Astrocyte (in vitro differentiated cells and primary cell): ENCODE results near the gene TOP3B. TPM values are rescaled to one million over a fixed set of nuclear protein-coding genes. Genes with fewer than 3 reads are reported as not detected.

Experiments used
- DNase-seq: peaks from one replicate; pipeline ENCODE4 v3.0.0-alpha.2; 2010; ENCODE audit warnings: low read depth
- FAIRE-seq: peaks from 2 replicates; lab custom pipeline; 2011; peaks lifted over from hg19 to GRCh38; lab: Jason Lieb, UNC
- H2AFZ ChIP-seq: 2 replicates; pipeline ENCODE4 v1.6.0; 2012; ENCODE audit warnings: low read depth, low read length, inconsistent platforms
- H3K27ac ChIP-seq: 2 replicates; pipeline ENCODE4 v1.5.1; 2011; ENCODE audit warnings: low read depth, low read length, inconsistent platforms
- H3K27me3 ChIP-seq: 2 replicates; pipeline ENCODE4 v1.6.0; 2011; ENCODE audit warnings: low read length, inconsistent platforms; ENCODE audit not compliant: insufficient read depth
- H3K36me3 ChIP-seq: 2 replicates; pipeline ENCODE4 v1.5.1; 2011; ENCODE audit warnings: low read length, inconsistent platforms; ENCODE audit not compliant: insufficient read depth
- H3K4me1 ChIP-seq: 2 replicates; pipeline ENCODE4 v1.5.1; 2011; ENCODE audit warnings: low read length, inconsistent platforms; ENCODE audit not compliant: insufficient read depth
- H3K4me2 ChIP-seq: 2 replicates; pipeline ENCODE4 v1.6.0; 2012; ENCODE audit warnings: low read length, inconsistent platforms
- H3K4me3 ChIP-seq: 2 replicates; pipeline ENCODE4 v1.5.1; 2011; ENCODE audit warnings: low read depth, mild to moderate bottlenecking, low read length, inconsistent platforms; ENCODE audit not compliant: insufficient read depth
- H3K79me2 ChIP-seq: 2 replicates; pipeline ENCODE4 v1.6.0; 2012; ENCODE audit warnings: mild to moderate bottlenecking, low read length, inconsistent platforms; ENCODE audit not compliant: insufficient read depth
- H3K9ac ChIP-seq: 2 replicates; pipeline ENCODE4 v1.6.0; 2012; ENCODE audit warnings: mild to moderate bottlenecking, low read length, inconsistent platforms
- H3K9me3 ChIP-seq: 2 replicates; pipeline ENCODE4 v1.5.1; 2012; ENCODE audit warnings: low read depth, mild to moderate bottlenecking, low read length, inconsistent platforms; ENCODE audit not compliant: insufficient read depth
- H4K20me1 ChIP-seq: 2 replicates; pipeline ENCODE4 v1.6.0; 2012; ENCODE audit warnings: low read length, inconsistent platforms; ENCODE audit not compliant: insufficient read depth
- H3K27ac Mint-ChIP-seq: one replicate; pipeline ENCODE4 v1.8.0; 2021; ENCODE audit warnings: mild to moderate bottlenecking, mixed read lengths; ENCODE audit not compliant: unreplicated experiment
- H3K27me3 Mint-ChIP-seq: one replicate; pipeline ENCODE4 v1.8.0; 2021; ENCODE audit warnings: low read depth, mixed read lengths; ENCODE audit not compliant: unreplicated experiment
- H3K36me3 Mint-ChIP-seq: one replicate; pipeline ENCODE4 v1.8.0; 2021; ENCODE audit warnings: low read depth, mixed read lengths; ENCODE audit not compliant: unreplicated experiment
- H3K4me1 Mint-ChIP-seq: one replicate; pipeline ENCODE4 v1.8.0; 2021; ENCODE audit warnings: low read depth, mixed read lengths; ENCODE audit not compliant: unreplicated experiment
- H3K4me3 Mint-ChIP-seq: one replicate; pipeline ENCODE4 v1.8.0; 2021; ENCODE audit warnings: mild to moderate bottlenecking, moderate library complexity, mixed read lengths; ENCODE audit not compliant: unreplicated experiment
- H3K9me3 Mint-ChIP-seq: one replicate; pipeline ENCODE4 v1.8.0; 2021; ENCODE audit warnings: mild to moderate bottlenecking, mixed read lengths; ENCODE audit not compliant: unreplicated experiment
- EZH2 ChIP-seq: IDR thresholded peaks from 2 replicates; pipeline ENCODE4 v1.6.1; 2012; ENCODE audit warnings: mild to moderate bottlenecking, low read length, inconsistent platforms; ENCODE audit not compliant: insufficient read depth
- total RNA-seq: library from RNA; stranded (reverse); gene quantifications from 2 replicates; pipeline ENCODE4 v1.2.1, GENCODE V29; 2021
- TF ChIP-seq, protein P1 (sequence below): IDR thresholded peaks from 2 replicates; pipeline ENCODE4 v1.5.1; 2011; ENCODE audit warnings: low read depth, mild to moderate bottlenecking, inconsistent platforms, low read length, moderate library complexity; ENCODE audit not compliant: insufficient read depth

TOP3B gene
- total RNA-seq, 1 donor from 2014 or later, result 37.3 TPM

DNA sequence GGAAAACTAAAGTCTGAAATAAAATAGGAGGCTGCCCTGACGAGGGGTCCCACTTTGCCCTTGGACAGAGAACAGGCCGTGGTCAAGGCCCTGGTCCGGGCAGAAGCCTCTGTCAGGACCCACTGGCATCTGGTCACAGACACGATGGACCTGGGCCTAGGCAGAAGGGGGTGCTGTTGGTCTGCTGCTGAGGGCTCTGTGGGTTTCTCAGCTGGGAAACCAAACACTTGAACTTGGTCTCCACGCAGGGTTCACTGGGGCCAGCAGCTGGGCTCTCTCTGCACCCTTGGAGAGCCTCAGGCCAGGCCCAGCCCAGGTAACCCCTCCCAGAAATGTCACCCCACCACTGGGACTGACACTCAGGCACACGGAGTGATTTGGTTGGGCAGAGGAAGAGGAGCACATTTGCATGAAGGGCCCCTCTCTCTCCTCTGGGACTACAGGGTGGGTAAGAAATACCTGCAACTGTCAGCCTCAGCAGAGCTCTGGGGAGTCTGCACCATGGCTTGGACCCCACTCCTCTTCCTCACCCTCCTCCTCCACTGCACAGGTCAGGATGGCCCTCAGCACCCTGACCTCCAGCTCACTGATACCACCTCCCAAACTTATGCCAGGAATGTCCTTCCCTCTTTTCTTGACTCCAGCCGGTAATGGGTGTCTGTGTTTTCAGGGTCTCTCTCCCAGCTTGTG, 48.1 kb upstream of the TOP3B start:
- H3K36me3 ChIP-seq, result no peaks in the 10 kb centered on the region
- no peak overlapping the region for H2AFZ ChIP-seq
- no peak for TF ChIP-seq EZH2
- TF ChIP-seq, protein P1, sequence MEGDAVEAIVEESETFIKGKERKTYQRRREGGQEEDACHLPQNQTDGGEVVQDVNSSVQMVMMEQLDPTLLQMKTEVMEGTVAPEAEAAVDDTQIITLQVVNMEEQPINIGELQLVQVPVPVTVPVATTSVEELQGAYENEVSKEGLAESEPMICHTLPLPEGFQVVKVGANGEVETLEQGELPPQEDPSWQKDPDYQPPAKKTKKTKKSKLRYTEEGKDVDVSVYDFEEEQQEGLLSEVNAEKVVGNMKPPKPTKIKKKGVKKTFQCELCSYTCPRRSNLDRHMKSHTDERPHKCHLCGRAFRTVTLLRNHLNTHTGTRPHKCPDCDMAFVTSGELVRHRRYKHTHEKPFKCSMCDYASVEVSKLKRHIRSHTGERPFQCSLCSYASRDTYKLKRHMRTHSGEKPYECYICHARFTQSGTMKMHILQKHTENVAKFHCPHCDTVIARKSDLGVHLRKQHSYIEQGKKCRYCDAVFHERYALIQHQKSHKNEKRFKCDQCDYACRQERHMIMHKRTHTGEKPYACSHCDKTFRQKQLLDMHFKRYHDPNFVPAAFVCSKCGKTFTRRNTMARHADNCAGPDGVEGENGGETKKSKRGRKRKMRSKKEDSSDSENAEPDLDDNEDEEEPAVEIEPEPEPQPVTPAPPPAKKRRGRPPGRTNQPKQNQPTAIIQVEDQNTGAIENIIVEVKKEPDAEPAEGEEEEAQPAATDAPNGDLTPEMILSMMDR, result no peak
- Mint-ChIP-seq H3K9me3 (no peaks in the 10 kb centered on the region), H3K4me1 (no peaks in the 10 kb centered on the region), H3K27me3 (peaks cover 32% of the 10 kb centered on the region), H3K4me3 (no peak overlapping the region), H3K27ac (no peak overlapping the region), H3K36me3 (no peaks in the 10 kb centered on the region)
- no peak for DNase-seq
- H4K20me1 ChIP-seq, result no peaks in the 10 kb centered on the region
- H3K27ac ChIP-seq, result no peak overlapping the region
- no peak overlapping the region for H3K9ac ChIP-seq
- no peak for FAIRE-seq
- H3K4me2 ChIP-seq, result no peak overlapping the region
- no peaks in the 10 kb centered on the region for H3K4me1 ChIP-seq
- H3K79me2 ChIP-seq, result no peaks in the 10 kb centered on the region
- no peak overlapping the region for H3K4me3 ChIP-seq
- peaks cover 8% of the 10 kb centered on the region for H3K27me3 ChIP-seq
- H3K9me3 ChIP-seq, result no peaks in the 10 kb centered on the region

DNA sequence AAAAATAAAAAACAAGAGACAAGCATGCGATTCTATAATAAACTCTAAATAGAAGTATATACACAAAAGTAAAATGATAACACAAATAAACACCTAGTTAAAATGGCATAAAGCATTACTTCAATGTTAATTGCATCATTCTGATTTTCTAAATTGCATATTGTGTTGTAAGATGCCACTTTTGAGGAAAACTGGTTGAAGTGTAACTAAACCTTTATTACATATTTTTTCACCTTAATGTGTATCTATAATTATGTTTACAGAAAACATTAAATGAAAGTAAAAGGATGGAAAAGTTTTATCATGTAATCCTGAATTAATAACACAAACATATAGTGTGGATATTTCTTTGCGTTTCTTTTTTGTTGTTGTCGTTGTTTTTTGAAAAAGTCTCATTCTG, 45.4 kb upstream of the TOP3B start:
- H3K36me3 Mint-ChIP-seq, result no peaks in the 10 kb centered on the region
- peaks cover 5% of the 10 kb centered on the region for H3K4me1 Mint-ChIP-seq
- Histone ChIP-seq H3K4me3 (no peak overlapping the region), H2AFZ (no peak overlapping the region), H3K79me2 (no peaks in the 10 kb centered on the region), H3K9me3 (no peaks in the 10 kb centered on the region), H3K36me3 (no peaks in the 10 kb centered on the region), H3K4me1 (no peaks in the 10 kb centered on the region), H3K27me3 (peaks cover 8% of the 10 kb centered on the region), H3K4me2 (no peak overlapping the region), H3K27ac (no peak overlapping the region), H3K9ac (no peak overlapping the region), H4K20me1 (no peaks in the 10 kb centered on the region)
- peaks cover 14% of the 10 kb centered on the region for H3K27me3 Mint-ChIP-seq
- FAIRE-seq, result no peak
- no peaks in the 10 kb centered on the region for H3K9me3 Mint-ChIP-seq
- H3K4me3 Mint-ChIP-seq, result no peak overlapping the region
- no peak for TF ChIP-seq EZH2
- TF ChIP-seq, protein P1, result no peak
- no peak overlapping the region for H3K27ac Mint-ChIP-seq
- DNase-seq, result no peak

DNA sequence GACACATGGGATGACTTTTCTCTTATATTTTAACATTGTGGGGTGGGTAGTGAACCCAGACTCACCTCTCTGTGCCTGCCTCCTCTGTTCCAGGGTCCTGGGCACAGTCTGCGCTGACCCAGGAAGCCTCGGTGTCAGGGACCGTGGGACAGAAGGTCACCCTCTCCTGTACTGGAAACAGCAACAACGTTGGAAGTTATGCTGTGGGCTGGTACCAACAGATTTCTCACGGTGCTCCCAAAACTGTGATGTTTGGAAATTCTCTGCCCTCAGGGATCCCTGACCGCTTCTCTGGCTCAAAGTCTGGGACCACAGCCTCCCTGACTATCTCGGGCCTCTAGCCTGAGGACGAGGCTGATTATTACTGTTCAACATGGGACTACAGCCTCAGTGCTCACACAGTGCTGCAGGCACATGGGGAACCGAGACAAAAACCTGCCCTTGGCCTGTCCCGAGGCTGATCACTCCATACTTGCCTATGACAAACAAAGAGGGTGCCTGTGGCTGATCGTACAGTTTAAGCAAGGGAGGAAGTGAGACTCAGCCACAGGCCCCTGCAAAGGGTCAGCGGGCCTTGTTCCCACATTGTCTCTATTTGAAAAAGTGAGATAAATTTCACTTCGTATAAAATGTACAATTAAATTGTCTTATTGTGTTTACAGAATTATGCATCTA, 43.7 kb upstream of the TOP3B start:
- no peaks in the 10 kb centered on the region for H3K36me3 Mint-ChIP-seq
- Histone ChIP-seq H3K27me3 (no peaks in the 10 kb centered on the region), H3K4me3 (no peak overlapping the region), H3K79me2 (no peaks in the 10 kb centered on the region), H3K27ac (no peak overlapping the region), H3K4me2 (no peak overlapping the region), H3K4me1 (no peaks in the 10 kb centered on the region), H4K20me1 (no peaks in the 10 kb centered on the region), H3K36me3 (no peaks in the 10 kb centered on the region), H3K9ac (no peak overlapping the region), H3K9me3 (no peaks in the 10 kb centered on the region), H2AFZ (no peak overlapping the region)
- H3K27ac Mint-ChIP-seq, result no peak overlapping the region
- DNase-seq (no peak), FAIRE-seq (no peak)
- H3K4me1 Mint-ChIP-seq, result peaks cover 7% of the 10 kb centered on the region
- no peaks in the 10 kb centered on the region for H3K9me3 Mint-ChIP-seq
- H3K27me3 Mint-ChIP-seq, result peaks cover 4% of the 10 kb centered on the region
- TF ChIP-seq, protein P1, result no peak
- TF ChIP-seq EZH2, result no peak
- no peak overlapping the region for H3K4me3 Mint-ChIP-seq
